Measurements from ENCODE around the gene APOB. TPM values are rescaled to one million over a fixed set of nuclear protein-coding genes. Genes with fewer than 3 reads are reported as not detected.
A peak's percentile ranks its signal among the peaks of the same experiment; 100 is the strongest.

APOB gene
- total and polyA plus RNA-seq, 2 of the 13 experiments (the other 11 are each of a cell fraction or from before 2014, with no cell fraction given): 1,569 to 2,515 TPM

DNA sequence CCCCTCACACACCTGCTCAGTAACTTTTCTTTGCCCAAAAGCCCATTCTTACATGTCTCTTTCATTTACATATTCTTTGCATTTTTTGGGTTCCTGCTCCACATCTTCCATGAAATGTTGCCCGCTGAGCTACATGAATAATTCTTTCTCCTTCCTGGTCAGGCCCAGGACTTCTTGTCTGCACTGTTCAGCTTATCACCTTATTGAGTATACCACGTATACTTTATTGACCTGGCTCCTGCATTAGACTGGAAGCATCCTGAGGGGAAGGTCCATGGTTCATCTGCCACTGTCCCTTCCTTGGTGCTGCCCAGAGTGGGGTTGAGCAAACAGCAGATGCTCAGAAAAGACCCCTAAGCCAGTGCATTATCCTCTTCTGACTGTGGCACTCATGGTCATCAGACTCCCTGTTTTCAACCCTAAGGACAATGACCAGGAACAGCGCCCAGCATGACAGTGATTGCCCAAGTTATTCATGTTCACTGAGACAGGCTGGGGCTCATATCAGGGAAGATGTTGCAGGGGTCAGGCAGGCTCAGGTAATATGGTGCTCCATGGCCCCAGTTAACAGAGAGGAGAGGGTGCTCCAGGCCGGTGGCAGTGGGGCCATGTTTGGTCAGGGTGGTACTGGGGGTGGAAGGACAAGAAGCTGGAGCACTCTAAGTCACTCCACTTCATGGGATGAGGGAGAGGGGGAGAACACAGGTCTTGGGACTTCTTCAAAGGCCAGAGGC, 7.7 kb downstream of the APOB start (continued):
- TF ChIP-seq, protein P1, sequence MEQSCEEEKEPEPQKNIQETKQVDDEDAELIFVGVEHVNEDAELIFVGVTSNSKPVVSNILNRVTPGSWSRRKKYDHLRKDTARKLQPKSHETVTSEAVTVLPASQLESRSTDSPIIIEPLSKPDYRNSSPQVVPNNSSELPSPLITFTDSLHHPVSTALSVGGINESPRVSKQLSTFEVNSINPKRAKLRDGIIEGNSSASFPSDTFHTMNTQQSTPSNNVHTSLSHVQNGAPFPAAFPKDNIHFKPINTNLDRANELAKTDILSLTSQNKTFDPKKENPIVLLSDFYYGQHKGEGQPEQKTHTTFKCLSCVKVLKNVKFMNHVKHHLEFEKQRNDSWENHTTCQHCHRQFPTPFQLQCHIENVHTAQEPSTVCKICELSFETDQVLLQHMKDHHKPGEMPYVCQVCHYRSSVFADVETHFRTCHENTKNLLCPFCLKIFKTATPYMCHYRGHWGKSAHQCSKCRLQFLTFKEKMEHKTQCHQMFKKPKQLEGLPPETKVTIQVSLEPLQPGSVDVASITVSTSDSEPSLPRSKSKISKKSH (CRISPR knock-in tag; IDR thresholded peaks at IDR 0.05; ENCODE audit: borderline replicate concordance): no peak
- TF ChIP-seq, protein P2, sequence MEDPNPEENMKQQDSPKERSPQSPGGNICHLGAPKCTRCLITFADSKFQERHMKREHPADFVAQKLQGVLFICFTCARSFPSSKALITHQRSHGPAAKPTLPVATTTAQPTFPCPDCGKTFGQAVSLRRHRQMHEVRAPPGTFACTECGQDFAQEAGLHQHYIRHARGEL (CRISPR knock-in tag; IDR thresholded peaks at IDR 0.05): no peak
- no peak for TF ChIP-seq GATAD2A (CRISPR knock-in tag; IDR thresholded peaks at IDR 0.05)
- no peak for TF ChIP-seq HNRNPL (IDR thresholded peaks at IDR 0.05; ENCODE audit: low read depth, low read length)
- TF ChIP-seq MAF1 (CRISPR knock-in tag; IDR thresholded peaks at IDR 0.05; ENCODE audit: borderline replicate concordance): no peak
- no peak; the same call in 1 of the 2 replicates for TF ChIP-seq CAMTA2 (CRISPR knock-in tag; IDR thresholded peaks at IDR 0.05; ENCODE audit: borderline replicate concordance)
- no peak for TF ChIP-seq KLF16 (CRISPR knock-in tag; IDR thresholded peaks at IDR 0.05)
- no peak for TF ChIP-seq MXI1 (IDR thresholded peaks at IDR 0.05; ENCODE audit: borderline replicate concordance, low read depth, low read length)
- TF ChIP-seq RARG (CRISPR knock-in tag; IDR thresholded peaks at IDR 0.05; ENCODE audit: low read depth): no peak
- no peak for TF ChIP-seq ZNF720 (CRISPR knock-in tag; IDR thresholded peaks at IDR 0.05)
- TF ChIP-seq CBFB (CRISPR knock-in tag; IDR thresholded peaks at IDR 0.05): no peak
- TF ChIP-seq BCL6 (CRISPR knock-in tag; IDR thresholded peaks at IDR 0.05): no peak
- TF ChIP-seq CREM (IDR thresholded peaks at IDR 0.05): no peak
- no peak for TF ChIP-seq CREM (CRISPR knock-in tag; IDR thresholded peaks at IDR 0.05)
- TF ChIP-seq PHF21A (CRISPR knock-in tag; IDR thresholded peaks at IDR 0.05): 0 out of 2 replicates have a peak, but pooled peaks have one; percentile 23
- no peak for TF ChIP-seq SKI (IDR thresholded peaks at IDR 0.05; ENCODE audit: partially characterized antibody)
- TF ChIP-seq, protein P3, sequence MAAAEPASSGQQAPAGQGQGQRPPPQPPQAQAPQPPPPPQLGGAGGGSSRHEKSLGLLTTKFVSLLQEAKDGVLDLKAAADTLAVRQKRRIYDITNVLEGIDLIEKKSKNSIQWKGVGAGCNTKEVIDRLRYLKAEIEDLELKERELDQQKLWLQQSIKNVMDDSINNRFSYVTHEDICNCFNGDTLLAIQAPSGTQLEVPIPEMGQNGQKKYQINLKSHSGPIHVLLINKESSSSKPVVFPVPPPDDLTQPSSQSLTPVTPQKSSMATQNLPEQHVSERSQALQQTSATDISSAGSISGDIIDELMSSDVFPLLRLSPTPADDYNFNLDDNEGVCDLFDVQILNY (CRISPR knock-in tag; conservative IDR thresholded peaks at IDR 0.05): no peak
- TF ChIP-seq WIZ (CRISPR knock-in tag; IDR thresholded peaks at IDR 0.05): no peak
- TF ChIP-seq, protein P4, sequence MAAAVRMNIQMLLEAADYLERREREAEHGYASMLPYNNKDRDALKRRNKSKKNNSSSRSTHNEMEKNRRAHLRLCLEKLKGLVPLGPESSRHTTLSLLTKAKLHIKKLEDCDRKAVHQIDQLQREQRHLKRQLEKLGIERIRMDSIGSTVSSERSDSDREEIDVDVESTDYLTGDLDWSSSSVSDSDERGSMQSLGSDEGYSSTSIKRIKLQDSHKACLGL (CRISPR knock-in tag; IDR thresholded peaks at IDR 0.05): no peak
- 0 out of 2 replicates have a peak, but pooled peaks have one; percentile 43 for TF ChIP-seq RFXAP (CRISPR knock-in tag; IDR thresholded peaks at IDR 0.05; ENCODE audit: borderline replicate concordance)
- no peak for TF ChIP-seq RBFOX2 (IDR thresholded peaks at IDR 0.05; ENCODE audit: low read depth, low read length)
- no peak for TF ChIP-seq ZNF383 (CRISPR knock-in tag; IDR thresholded peaks at IDR 0.05; ENCODE audit: borderline replicate concordance)
- TF ChIP-seq MEIS2 (CRISPR knock-in tag; IDR thresholded peaks at IDR 0.05): peak; percentile 44; the same call in 1 of the 2 replicates
- TF ChIP-seq DNMT1 (CRISPR knock-in tag; IDR thresholded peaks at IDR 0.05): 0 out of 2 replicates have a peak, but pooled peaks have one; percentile 19
- TF ChIP-seq, protein P5, sequence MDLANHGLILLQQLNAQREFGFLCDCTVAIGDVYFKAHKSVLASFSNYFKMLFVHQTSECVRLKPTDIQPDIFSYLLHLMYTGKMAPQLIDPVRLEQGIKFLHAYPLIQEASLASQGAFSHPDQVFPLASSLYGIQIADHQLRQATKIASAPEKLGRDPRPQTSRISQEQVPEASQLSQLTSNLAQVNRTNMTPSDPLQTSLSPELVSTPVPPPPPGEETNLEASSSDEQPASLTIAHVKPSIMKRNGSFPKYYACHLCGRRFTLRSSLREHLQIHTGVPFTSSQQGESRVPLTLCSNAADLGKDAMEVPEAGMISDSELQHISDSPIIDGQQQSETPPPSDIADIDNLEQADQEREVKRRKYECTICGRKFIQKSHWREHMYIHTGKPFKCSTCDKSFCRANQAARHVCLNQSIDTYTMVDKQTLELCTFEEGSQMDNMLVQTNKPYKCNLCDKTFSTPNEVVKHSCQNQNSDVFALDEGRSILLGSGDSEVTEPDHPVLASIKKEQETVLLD (CRISPR knock-in tag; IDR thresholded peaks at IDR 0.05; ENCODE audit: low read depth): no peak
- no peak for TF ChIP-seq RFX3 (CRISPR knock-in tag; IDR thresholded peaks at IDR 0.05)
- TF ChIP-seq, protein P6, sequence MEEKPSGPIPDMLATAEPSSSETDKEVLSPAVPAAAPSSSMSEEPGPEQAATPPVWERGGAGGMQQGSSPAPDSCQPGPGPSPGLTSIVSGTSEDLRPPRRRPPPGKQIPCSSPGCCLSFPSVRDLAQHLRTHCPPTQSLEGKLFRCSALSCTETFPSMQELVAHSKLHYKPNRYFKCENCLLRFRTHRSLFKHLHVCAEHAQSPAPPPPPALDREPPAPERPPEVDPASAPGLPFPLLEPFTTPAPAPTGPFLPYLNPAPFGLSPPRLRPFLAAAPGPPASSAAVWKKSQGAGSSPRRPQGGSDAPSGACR (CRISPR knock-in tag; IDR thresholded peaks at IDR 0.05): no peak

All from HepG2 (cell line).